ENCODE results near the gene HAND1.

The HAND1 gene

DNA sequence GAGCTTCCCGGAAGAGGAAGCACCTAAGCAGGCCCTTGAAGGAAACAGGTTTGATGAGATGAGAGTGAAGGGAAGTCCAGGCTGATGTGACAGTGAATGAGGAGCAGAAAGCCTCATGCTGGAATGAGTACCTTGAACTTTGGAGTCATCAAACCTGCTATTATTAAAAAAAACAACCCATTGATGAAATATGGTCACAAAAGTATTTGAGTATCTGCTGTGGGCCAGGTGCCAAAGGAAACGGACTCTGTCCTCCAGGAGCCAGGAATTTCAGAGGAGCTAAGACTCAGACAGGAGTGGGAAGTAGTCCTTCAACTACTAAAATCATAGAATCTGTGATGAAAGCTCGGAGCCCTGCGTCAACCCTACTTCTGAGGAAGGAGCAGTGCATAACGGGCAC lies 11.9 kb downstream of the HAND1 start:
- Histone ChIP-seq H3K9ac (ENCODE audit: low read depth, low read length, poor library complexity) (no peak overlapping the region), H3K18ac (ENCODE audit: low read length) (no peak overlapping the region), H3K4me1 (ENCODE audit: control insufficient read depth in 2 of 2, insufficient read depth in 1 of 2, low read depth in 1 of 2, low read length in 2 of 2) (peaks cover 0 to 1% of the 10 kb centered on the region in 2 donors), H2AK5ac (ENCODE audit: low read depth, low read length) (no peak overlapping the region), H2AFZ (ENCODE audit: low read length) (no peak overlapping the region), H4K91ac (ENCODE audit: low read depth, low read length, poor library complexity) (no peak overlapping the region), H3K9me3 (replicated peaks in 1 of 2; ENCODE audit: control insufficient read depth in 2 of 2, insufficient read depth in 1 of 2, low read depth in 1 of 2, low read length in 2 of 2) (peaks cover 0 to 2% of the 10 kb centered on the region in 2 donors), H2BK15ac (ENCODE audit: low read length) (no peak overlapping the region), H3K27ac (replicated peaks; ENCODE audit: low read length) (no peak overlapping the region), H3K4ac (ENCODE audit: low read length) (no peak overlapping the region), H2BK120ac (ENCODE audit: low read depth, low read length) (no peak overlapping the region), H3K14ac (ENCODE audit: low read length) (no peak overlapping the region), H3K36me3 (replicated peaks in 1 of 2; ENCODE audit: control insufficient read depth in 2 of 2, insufficient read depth in 2 of 2, low read length in 2 of 2) (no peaks in the 10 kb centered on the region), H3K27me3 (ENCODE audit: control insufficient read depth in 3 of 3, insufficient read depth in 3 of 3, low read depth in 1 of 3, low read length in 3 of 3) (peaks cover 2 to 56% (median 35%) of the 10 kb centered on the region in 3 experiments), H3K79me1 (ENCODE audit: low read depth, low read length) (no peaks in the 10 kb centered on the region), H3K23ac (ENCODE audit: low read depth, low read length, poor library complexity) (no peak overlapping the region), H2BK12ac (ENCODE audit: low read length) (no peak overlapping the region), H4K8ac (ENCODE audit: low read depth, low read length) (no peak overlapping the region), H3K4me2 (ENCODE audit: insufficient read depth, low read length, poor library complexity, severe bottlenecking) (no peak overlapping the region), H3K4me3 (ENCODE audit: low read length in 2 of 2) (no peak overlapping the region), H2BK5ac (ENCODE audit: low read length) (no peak overlapping the region)
- DNase-seq (ENCODE audit: low spot score): no peak
- no CpG with 5 or more reads among the region's 5 CpGs for WGBS, 2 donors (ENCODE audit: extremely low coverage in 2 of 2, insufficient read length in 2 of 2, insufficient replicate concordance in 1 of 2)

- peaks cover 0 to 2% of the 10 kb centered on the region in 2 donors for H3K9me3 ChIP-seq (replicated peaks in 1 of 2; ENCODE audit: control insufficient read depth in 2 of 2, insufficient read depth in 1 of 2, low read depth in 1 of 2, low read length in 2 of 2)
- no peak for DNase-seq (ENCODE audit: low spot score)
- no peaks in the 10 kb centered on the region for H3K36me3 ChIP-seq (replicated peaks in 1 of 2; ENCODE audit: control insufficient read depth in 2 of 2, insufficient read depth in 2 of 2, low read length in 2 of 2)
- no peak overlapping the region for H2BK5ac ChIP-seq (ENCODE audit: low read length)
- no peak overlapping the region for H2BK15ac ChIP-seq (ENCODE audit: low read length)
- H3K27ac ChIP-seq (replicated peaks; ENCODE audit: low read length): no peak overlapping the region
- no peak overlapping the region for H4K91ac ChIP-seq (ENCODE audit: low read depth, low read length, poor library complexity)
- H3K4ac ChIP-seq (ENCODE audit: low read length): no peak overlapping the region
- no peak overlapping the region for H3K23ac ChIP-seq (ENCODE audit: low read depth, low read length, poor library complexity)
- H3K79me1 ChIP-seq (ENCODE audit: low read depth, low read length): no peaks in the 10 kb centered on the region
- no peak overlapping the region for H3K9ac ChIP-seq (ENCODE audit: low read depth, low read length, poor library complexity)
- no CpG with 5 or more reads among the region's 6 CpGs for WGBS, 2 donors (ENCODE audit: extremely low coverage in 2 of 2, insufficient read length in 2 of 2, insufficient replicate concordance in 1 of 2)
- no peak overlapping the region for H3K14ac ChIP-seq (ENCODE audit: low read length)
- H2BK120ac ChIP-seq (ENCODE audit: low read depth, low read length): no peak overlapping the region
- no peak overlapping the region for H3K4me2 ChIP-seq (ENCODE audit: insufficient read depth, low read length, poor library complexity, severe bottlenecking)
- H3K4me1 ChIP-seq (ENCODE audit: control insufficient read depth in 2 of 2, insufficient read depth in 1 of 2, low read depth in 1 of 2, low read length in 2 of 2): peaks cover 0 to 1% of the 10 kb centered on the region in 2 donors
- H3K18ac ChIP-seq (ENCODE audit: low read length): no peak overlapping the region
- H3K4me3 ChIP-seq (ENCODE audit: low read length in 2 of 2): no peak overlapping the region
- H3K27me3 ChIP-seq (ENCODE audit: control insufficient read depth in 3 of 3, insufficient read depth in 3 of 3, low read depth in 1 of 3, low read length in 3 of 3): peaks cover 0 to 46% (median 27%) of the 10 kb centered on the region in 3 experiments
- no peak overlapping the region for H2AK5ac ChIP-seq (ENCODE audit: low read depth, low read length)
- H2AFZ ChIP-seq (ENCODE audit: low read length): no peak overlapping the region
- H4K8ac ChIP-seq (ENCODE audit: low read depth, low read length): no peak overlapping the region
- no peak overlapping the region for H2BK12ac ChIP-seq (ENCODE audit: low read length)
These were observed 12.9 kb downstream of the HAND1 start for GRCh38 chr5:154465169-154465568.

- Histone ChIP-seq H2BK120ac (ENCODE audit: low read depth, low read length) (no peak overlapping the region), H2AK5ac (ENCODE audit: low read depth, low read length) (no peak overlapping the region), H3K9me3 (replicated peaks in 1 of 2; ENCODE audit: control insufficient read depth in 2 of 2, insufficient read depth in 1 of 2, low read depth in 1 of 2, low read length in 2 of 2) (peaks cover 0 to 2% of the 10 kb centered on the region in 2 donors), H4K91ac (ENCODE audit: low read depth, low read length, poor library complexity) (no peak overlapping the region), H3K14ac (ENCODE audit: low read length) (no peak overlapping the region), H3K79me1 (ENCODE audit: low read depth, low read length) (no peaks in the 10 kb centered on the region), H3K18ac (ENCODE audit: low read length) (no peak overlapping the region), H3K36me3 (replicated peaks in 1 of 2; ENCODE audit: control insufficient read depth in 2 of 2, insufficient read depth in 2 of 2, low read length in 2 of 2) (no peaks in the 10 kb centered on the region), H2BK15ac (ENCODE audit: low read length) (no peak overlapping the region), H2AFZ (ENCODE audit: low read length) (no peak overlapping the region), H3K4me1 (ENCODE audit: control insufficient read depth in 2 of 2, insufficient read depth in 1 of 2, low read depth in 1 of 2, low read length in 2 of 2) (peaks cover 0 to 1% of the 10 kb centered on the region in 2 donors), H3K27ac (replicated peaks; ENCODE audit: low read length) (no peak overlapping the region), H3K23ac (ENCODE audit: low read depth, low read length, poor library complexity) (no peak overlapping the region), H3K4ac (ENCODE audit: low read length) (no peak overlapping the region), H2BK5ac (ENCODE audit: low read length) (no peak overlapping the region), H4K8ac (ENCODE audit: low read depth, low read length) (no peak overlapping the region), H3K27me3 (ENCODE audit: control insufficient read depth in 3 of 3, insufficient read depth in 3 of 3, low read depth in 1 of 3, low read length in 3 of 3) (peaks cover 0 to 38% (median 22%) of the 10 kb centered on the region in 3 experiments), H3K9ac (ENCODE audit: low read depth, low read length, poor library complexity) (no peak overlapping the region), H2BK12ac (ENCODE audit: low read length) (no peak overlapping the region), H3K4me2 (ENCODE audit: insufficient read depth, low read length, poor library complexity, severe bottlenecking) (no peak overlapping the region), H3K4me3 (ENCODE audit: low read length in 2 of 2) (no peak overlapping the region)
- no CpG with 5 or more reads among the region's 1 CpG for WGBS, 2 donors (ENCODE audit: extremely low coverage in 2 of 2, insufficient read length in 2 of 2, insufficient replicate concordance in 1 of 2)
- DNase-seq (ENCODE audit: low spot score): no peak
These were observed 13.6 kb downstream of the HAND1 start for GRCh38 chr5:154464438-154464837.

- Histone ChIP-seq H3K27ac (replicated peaks; ENCODE audit: low read length) (no peak overlapping the region), H3K18ac (ENCODE audit: low read length) (no peak overlapping the region), H3K23ac (ENCODE audit: low read depth, low read length, poor library complexity) (no peak overlapping the region), H3K4ac (ENCODE audit: low read length) (no peak overlapping the region), H2BK5ac (ENCODE audit: low read length) (no peak overlapping the region), H3K14ac (ENCODE audit: low read length) (no peak overlapping the region), H4K91ac (ENCODE audit: low read depth, low read length, poor library complexity) (no peak overlapping the region), H2AK5ac (ENCODE audit: low read depth, low read length) (no peak overlapping the region), H2BK12ac (ENCODE audit: low read length) (no peak overlapping the region), H3K4me1 (ENCODE audit: control insufficient read depth in 2 of 2, insufficient read depth in 1 of 2, low read depth in 1 of 2, low read length in 2 of 2) (no peaks in the 10 kb centered on the region), H3K36me3 (replicated peaks in 1 of 2; ENCODE audit: control insufficient read depth in 2 of 2, insufficient read depth in 2 of 2, low read length in 2 of 2) (peaks cover 5 to 29% of the 10 kb centered on the region in 2 donors), H3K79me1 (ENCODE audit: low read depth, low read length) (no peaks in the 10 kb centered on the region), H2BK120ac (ENCODE audit: low read depth, low read length) (no peak overlapping the region), H3K4me2 (ENCODE audit: insufficient read depth, low read length, poor library complexity, severe bottlenecking) (no peak overlapping the region), H3K9me3 (replicated peaks in 1 of 2; ENCODE audit: control insufficient read depth in 2 of 2, insufficient read depth in 1 of 2, low read depth in 1 of 2, low read length in 2 of 2) (no peaks in the 10 kb centered on the region), H2AFZ (ENCODE audit: low read length) (no peak overlapping the region), H3K9ac (ENCODE audit: low read depth, low read length, poor library complexity) (no peak overlapping the region), H4K8ac (ENCODE audit: low read depth, low read length) (no peak overlapping the region), H3K4me3 (ENCODE audit: low read length in 2 of 2) (no peak overlapping the region), H3K27me3 (ENCODE audit: control insufficient read depth in 3 of 3, insufficient read depth in 3 of 3, low read depth in 1 of 3, low read length in 3 of 3) (peaks cover 0 to 13% (median 4%) of the 10 kb centered on the region in 3 experiments), H2BK15ac (ENCODE audit: low read length) (no peak overlapping the region)
- no CpG with 5 or more reads among the region's 6 CpGs for WGBS, 2 donors (ENCODE audit: extremely low coverage in 2 of 2, insufficient read length in 2 of 2, insufficient replicate concordance in 1 of 2)
- no peak for DNase-seq (ENCODE audit: low spot score)
These were observed 16.5 kb downstream of the HAND1 start for GRCh38 chr5:154461531-154461930.

Measured in neuronal stem cell (in vitro differentiated cells).